ENCODE results near the gene LIME1. TPM values are rescaled to one million over a fixed set of nuclear protein-coding genes. Genes with fewer than 3 reads are reported as not detected.

LIME1 gene
- total and polyA plus RNA-seq, 12 donors = 0.22 to 103 (median 8.4) TPM

DNA sequence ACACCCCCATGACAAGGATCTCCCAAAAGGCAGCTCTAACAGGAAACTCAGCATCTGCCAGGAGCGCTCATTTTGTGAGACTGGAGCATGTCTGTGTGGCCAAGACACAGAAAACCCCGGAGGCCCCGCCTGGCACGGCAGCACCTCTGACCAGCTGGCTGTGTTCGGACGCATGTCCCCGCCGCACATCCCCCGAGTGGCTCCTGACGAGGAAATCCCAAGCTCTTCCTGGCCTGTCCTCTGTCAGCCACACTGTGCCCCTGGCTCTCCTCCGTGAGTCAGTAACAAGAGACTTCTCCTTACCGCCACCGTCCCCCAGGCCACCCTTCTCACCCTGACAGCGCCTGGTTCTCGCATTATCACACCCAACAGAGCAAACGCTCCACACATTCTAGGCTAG is 17.5 kb downstream of the LIME1 start:
- Histone ChIP-seq H3K36me3 (replicated peaks in 1 of 2) (no peaks in the 10 kb centered on the region), H3K27ac (no peak overlapping the region), H3K4me1 (replicated peaks in 1 of 2) (no peaks in the 10 kb centered on the region), H3K27me3 (no peaks in the 10 kb centered on the region), H3K4me3 (no peak overlapping the region), H3K9me3 (replicated peaks in 1 of 3) (no peaks in the 10 kb centered on the region)
- no peak for DNase-seq
- intact Hi-C loops (cut with DNase I) = no loop called here
- TF ChIP-seq, protein P1, sequence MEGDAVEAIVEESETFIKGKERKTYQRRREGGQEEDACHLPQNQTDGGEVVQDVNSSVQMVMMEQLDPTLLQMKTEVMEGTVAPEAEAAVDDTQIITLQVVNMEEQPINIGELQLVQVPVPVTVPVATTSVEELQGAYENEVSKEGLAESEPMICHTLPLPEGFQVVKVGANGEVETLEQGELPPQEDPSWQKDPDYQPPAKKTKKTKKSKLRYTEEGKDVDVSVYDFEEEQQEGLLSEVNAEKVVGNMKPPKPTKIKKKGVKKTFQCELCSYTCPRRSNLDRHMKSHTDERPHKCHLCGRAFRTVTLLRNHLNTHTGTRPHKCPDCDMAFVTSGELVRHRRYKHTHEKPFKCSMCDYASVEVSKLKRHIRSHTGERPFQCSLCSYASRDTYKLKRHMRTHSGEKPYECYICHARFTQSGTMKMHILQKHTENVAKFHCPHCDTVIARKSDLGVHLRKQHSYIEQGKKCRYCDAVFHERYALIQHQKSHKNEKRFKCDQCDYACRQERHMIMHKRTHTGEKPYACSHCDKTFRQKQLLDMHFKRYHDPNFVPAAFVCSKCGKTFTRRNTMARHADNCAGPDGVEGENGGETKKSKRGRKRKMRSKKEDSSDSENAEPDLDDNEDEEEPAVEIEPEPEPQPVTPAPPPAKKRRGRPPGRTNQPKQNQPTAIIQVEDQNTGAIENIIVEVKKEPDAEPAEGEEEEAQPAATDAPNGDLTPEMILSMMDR (IDR thresholded peaks at IDR 0.05) = no peak
- no peak for TF ChIP-seq POLR2A (IDR thresholded peaks at IDR 0.05)
- WGBS, 4 donors = 80 to 87% (median 84%) methylated on average over 15 to 16 of the region's 16 CpGs

DNA sequence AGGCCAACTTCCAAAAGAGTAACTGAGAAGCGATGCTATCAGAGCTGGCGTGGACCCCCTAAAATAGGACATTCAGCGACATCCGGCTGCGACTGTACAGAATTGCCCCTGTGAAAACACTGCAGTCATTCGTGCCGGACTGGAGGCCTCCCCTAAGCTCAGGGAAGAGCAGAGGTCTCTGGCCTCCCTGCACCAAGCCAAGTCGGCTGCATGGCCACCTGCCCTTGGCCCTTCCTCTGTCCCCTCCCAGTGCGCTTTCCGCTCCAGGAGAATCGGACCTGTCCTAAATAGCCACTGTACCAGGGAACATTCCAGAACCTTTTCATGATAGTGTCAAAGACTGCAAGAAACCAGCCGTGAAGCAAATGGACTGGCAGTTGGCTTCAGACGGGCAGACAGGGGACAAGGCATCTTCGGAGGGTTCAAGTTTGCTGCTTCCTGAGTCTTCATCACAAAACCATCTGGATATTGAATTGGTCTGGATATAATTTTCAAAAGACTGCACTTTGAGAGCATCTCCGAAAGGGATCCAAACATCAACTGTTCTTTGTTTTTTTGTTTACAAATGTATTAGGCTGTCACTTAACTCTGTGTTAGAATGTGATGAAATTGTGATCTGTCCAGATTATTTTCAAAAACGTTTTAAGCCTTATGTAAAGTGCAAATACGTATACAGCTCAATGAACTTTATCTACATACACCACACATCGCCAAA is 19.6 kb downstream of the LIME1 start:
- Histone ChIP-seq H3K27me3 (no peaks in the 10 kb centered on the region), H3K36me3 (replicated peaks in 1 of 2) (no peaks in the 10 kb centered on the region), H3K27ac (no peak overlapping the region), H3K4me1 (replicated peaks in 1 of 2) (no peaks in the 10 kb centered on the region), H3K4me3 (no peak overlapping the region), H3K9me3 (replicated peaks in 1 of 3) (no peaks in the 10 kb centered on the region)
- TF ChIP-seq, protein P1 (IDR thresholded peaks at IDR 0.05) = no peak
- TF ChIP-seq POLR2A (IDR thresholded peaks at IDR 0.05) = no peak
- intact Hi-C loops (cut with DNase I) = no loop called here
- DNase-seq = no peak
- 79 to 86% (median 82%) methylated on average over 14 to 18 of the region's 18 CpGs for WGBS, 4 donors

DNA sequence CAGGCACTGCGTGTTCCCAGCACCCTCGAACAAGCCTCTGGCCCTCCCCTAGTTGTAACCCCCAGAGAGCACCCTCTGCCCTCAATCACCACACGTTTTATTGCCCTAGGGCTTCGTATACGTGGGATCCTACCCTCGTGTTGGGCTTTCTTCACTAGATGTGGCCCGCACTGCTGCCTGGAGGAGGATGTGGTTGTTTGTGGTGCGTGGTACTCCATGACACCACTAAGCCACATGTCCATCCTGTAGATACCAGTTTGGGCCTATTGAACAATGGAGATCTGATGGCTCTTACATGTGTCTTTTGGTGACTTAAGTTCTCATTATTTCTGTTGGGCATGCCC is 20.2 kb downstream of the LIME1 start:
- no peaks in the 10 kb centered on the region for H3K4me1 ChIP-seq (replicated peaks in 1 of 2)
- 62 to 80% (median 73%) methylated on average over 8 of the region's 8 CpGs for WGBS, 4 donors
- no peaks in the 10 kb centered on the region for H3K36me3 ChIP-seq (replicated peaks in 1 of 2)
- H3K4me3 ChIP-seq = no peak overlapping the region
- TF ChIP-seq, protein P1 (IDR thresholded peaks at IDR 0.05) = no peak
- TF ChIP-seq POLR2A (IDR thresholded peaks at IDR 0.05) = no peak
- no peaks in the 10 kb centered on the region for H3K27me3 ChIP-seq
- H3K9me3 ChIP-seq (replicated peaks in 1 of 3) = no peaks in the 10 kb centered on the region
- intact Hi-C loops (cut with DNase I) = no loop called here
- H3K27ac ChIP-seq = no peak overlapping the region
- no peak for DNase-seq

DNA sequence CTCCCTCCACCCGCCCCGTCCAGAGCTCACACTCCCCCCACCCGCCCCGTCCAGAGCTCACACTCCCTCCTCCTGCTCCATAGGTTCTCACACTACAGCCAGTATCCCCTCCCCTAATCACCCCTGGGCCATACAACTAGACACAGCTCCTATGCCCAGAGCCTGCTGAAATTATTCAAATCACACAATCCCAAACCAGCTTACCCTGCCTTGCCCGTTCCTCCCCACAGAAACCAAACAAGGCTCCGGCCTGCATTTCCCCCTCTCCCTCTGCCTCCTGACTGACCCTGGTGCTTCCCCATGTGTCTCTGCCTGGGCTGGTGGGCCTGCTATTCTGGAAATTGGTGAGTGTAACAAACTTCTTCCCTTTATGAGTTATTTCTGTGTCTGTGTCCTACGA is 21.7 kb downstream of the LIME1 start:
- DNase-seq = no peak
- WGBS, 4 donors = 88 to 93% (median 90%) methylated on average over 3 to 7 of the region's 7 CpGs
- no peaks in the 10 kb centered on the region for H3K4me1 ChIP-seq (replicated peaks in 1 of 2)
- no peak overlapping the region for H3K27ac ChIP-seq
- H3K9me3 ChIP-seq (replicated peaks in 1 of 3) = no peaks in the 10 kb centered on the region
- no peaks in the 10 kb centered on the region for H3K27me3 ChIP-seq
- peaks cover 0 to 3% of the 10 kb centered on the region in 2 donors for H3K36me3 ChIP-seq (replicated peaks in 1 of 2)
- H3K4me3 ChIP-seq = no peak overlapping the region
- intact Hi-C loops (cut with DNase I) = no loop called here
- TF ChIP-seq, protein P1 (IDR thresholded peaks at IDR 0.05) = no peak
